Smooth muscle cell (in vitro differentiated cells): ENCODE data around the gene RAP1GAP. TPM values are rescaled to one million over a fixed set of nuclear protein-coding genes. Genes with fewer than 3 reads are reported as not detected.

Source experiments
- DNase-seq: peaks from one replicate; lab custom pipeline; 2025; ENCODE audit not compliant: unreplicated experiment; lab: John Stamatoyannopoulos, UW
- H2AFZ ChIP-seq: fragments of 200-600 bp; sonication (generic); 2 replicates; pipeline ENCODE4 v1.6.0; 2016; ENCODE audit warnings: antibody characterized with exemption, low read depth, mild to moderate bottlenecking
- H3F3A ChIP-seq: fragments of 200-600 bp; sonication (generic); 2 replicates; pipeline ENCODE4 v1.6.0; 2017; ENCODE audit warnings: antibody characterized with exemption, low read depth
- H3K27ac ChIP-seq: fragments of 200-600 bp; sonication (generic); 2 replicates; pipeline ENCODE4 v1.5.1; 2016; ENCODE audit warnings: low read depth, mild to moderate bottlenecking
- H3K27me3 ChIP-seq: fragments of 200-600 bp; sonication (generic); 2 replicates; pipeline ENCODE4 v1.6.1; 2016; ENCODE audit warnings: low read depth, mild to moderate bottlenecking
- H3K36me3 ChIP-seq: fragments of 200-600 bp; sonication (generic); 2 replicates; pipeline ENCODE4 v1.5.1; 2016; ENCODE audit warnings: low read depth
- H3K4me1 ChIP-seq: fragments of 200-600 bp; sonication (generic); 2 replicates; pipeline ENCODE4 v1.5.1; 2016; ENCODE audit warnings: low read depth
- H3K4me2 ChIP-seq: fragments of 200-600 bp; sonication (generic); 2 replicates; pipeline ENCODE4 v1.6.0; 2016; ENCODE audit warnings: mild to moderate bottlenecking
- H3K4me3 ChIP-seq: fragments of 200-600 bp; sonication (generic); 2 replicates; pipeline ENCODE4 v1.5.1; 2016; ENCODE audit warnings: mild to moderate bottlenecking
- H3K79me2 ChIP-seq: fragments of 200-600 bp; sonication (generic); 2 replicates; pipeline ENCODE4 v1.6.0; 2016; ENCODE audit warnings: low read depth, mild to moderate bottlenecking
- H3K9ac ChIP-seq: fragments of 200-600 bp; sonication (generic); 2 replicates; pipeline ENCODE4 v1.6.0; 2016; ENCODE audit warnings: low read depth
- H3K9me3 ChIP-seq: fragments of 200-600 bp; sonication (generic); replicated peaks from 2 replicates; pipeline ENCODE4 v1.5.1; 2016; ENCODE audit warnings: low read depth
- H4K20me1 ChIP-seq: fragments of 200-600 bp; sonication (generic); 2 replicates; pipeline ENCODE4 v1.6.0; 2016; ENCODE audit warnings: low read depth
- WGBS: methylation state at CpG from one replicate; pipeline ENCODE4 v1.1.7; 2016; ENCODE audit warnings: low lambda C conversion rate; 5-methylcytosine and 5-hydroxymethylcytosine counted together
- polyA plus RNA-seq: library from polyadenylated mRNA; unstranded; fragments of >200 nt; fragmentation: Nextera tagmentation; extraction: Ambion mirVana; gene quantifications from 2 replicates; pipeline ENCODE4 v1.2.1, GENCODE V29; 2016
- total RNA-seq: library from RNA; depleted of rRNA; stranded (reverse); fragments of >200 nt; gene quantifications from 2 replicates; pipeline ENCODE4 v1.2.3, GENCODE V29; 2014
- TF ChIP-seq, protein P1 (sequence below): fragments of 200-600 bp; sonication (generic); IDR thresholded peaks from 2 replicates; pipeline ENCODE4 v1.5.1; 2017; ENCODE audit warnings: borderline replicate concordance, mild to moderate bottlenecking, antibody characterized with exemption; ENCODE audit not compliant: insufficient read depth, poor library complexity, severe bottlenecking

The RAP1GAP gene
- total and polyA plus RNA-seq, 2 experiments from 2014 or later: 0.99 to 4.1 TPM

DNA sequence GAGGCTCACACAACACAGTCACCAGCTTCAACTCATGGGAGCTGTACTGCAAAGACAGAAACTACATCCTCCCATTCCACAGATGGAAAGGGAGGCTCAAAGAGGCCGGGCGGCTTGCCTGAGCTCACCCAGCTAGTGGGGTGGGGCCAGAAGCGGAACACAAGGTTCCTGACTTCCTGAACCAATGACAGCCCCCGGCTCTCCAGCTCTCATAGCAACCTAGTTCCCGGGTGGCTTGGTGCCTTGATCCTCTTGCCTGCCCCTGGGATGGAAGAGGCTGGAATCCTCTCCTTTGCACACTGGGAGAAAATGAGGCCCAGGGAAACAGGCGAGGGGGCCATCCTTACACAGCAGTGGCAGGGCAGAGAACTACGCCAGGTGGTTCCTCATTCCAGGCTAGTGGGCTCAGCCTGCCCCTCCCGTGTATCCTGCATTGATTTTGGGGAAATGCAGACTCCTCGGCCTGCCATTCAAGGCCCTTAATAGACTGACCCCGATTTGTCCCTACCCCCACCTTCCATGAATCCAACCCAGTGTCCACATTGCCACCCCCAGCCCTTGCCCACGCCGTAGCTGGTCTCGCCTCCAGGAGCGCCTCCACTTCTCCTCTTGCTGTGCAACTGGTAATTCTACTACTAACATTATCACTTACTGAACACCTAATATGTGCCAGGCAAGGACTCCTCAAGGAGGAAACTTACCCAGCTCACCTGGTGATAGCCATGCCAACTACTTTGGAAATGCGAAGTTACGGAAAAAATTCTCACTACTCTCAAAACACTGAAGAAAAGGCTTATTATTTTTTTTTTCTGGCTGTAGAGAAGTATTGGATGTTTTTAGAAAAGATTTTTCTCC, 5.0 kb downstream of the RAP1GAP start:
- H4K20me1 ChIP-seq: peaks cover 4% of the 10 kb centered on the region
- H3K79me2 ChIP-seq: no peaks in the 10 kb centered on the region
- H3K4me2 ChIP-seq: no peak overlapping the region
- peaks cover 24% of the 10 kb centered on the region for H3K27me3 ChIP-seq
- WGBS: 80% methylated on average over 16 of the region's 16 CpGs
- TF ChIP-seq, protein P1, sequence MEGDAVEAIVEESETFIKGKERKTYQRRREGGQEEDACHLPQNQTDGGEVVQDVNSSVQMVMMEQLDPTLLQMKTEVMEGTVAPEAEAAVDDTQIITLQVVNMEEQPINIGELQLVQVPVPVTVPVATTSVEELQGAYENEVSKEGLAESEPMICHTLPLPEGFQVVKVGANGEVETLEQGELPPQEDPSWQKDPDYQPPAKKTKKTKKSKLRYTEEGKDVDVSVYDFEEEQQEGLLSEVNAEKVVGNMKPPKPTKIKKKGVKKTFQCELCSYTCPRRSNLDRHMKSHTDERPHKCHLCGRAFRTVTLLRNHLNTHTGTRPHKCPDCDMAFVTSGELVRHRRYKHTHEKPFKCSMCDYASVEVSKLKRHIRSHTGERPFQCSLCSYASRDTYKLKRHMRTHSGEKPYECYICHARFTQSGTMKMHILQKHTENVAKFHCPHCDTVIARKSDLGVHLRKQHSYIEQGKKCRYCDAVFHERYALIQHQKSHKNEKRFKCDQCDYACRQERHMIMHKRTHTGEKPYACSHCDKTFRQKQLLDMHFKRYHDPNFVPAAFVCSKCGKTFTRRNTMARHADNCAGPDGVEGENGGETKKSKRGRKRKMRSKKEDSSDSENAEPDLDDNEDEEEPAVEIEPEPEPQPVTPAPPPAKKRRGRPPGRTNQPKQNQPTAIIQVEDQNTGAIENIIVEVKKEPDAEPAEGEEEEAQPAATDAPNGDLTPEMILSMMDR: no peak
- no peak overlapping the region for H3K9ac ChIP-seq
- H3K36me3 ChIP-seq: no peaks in the 10 kb centered on the region
- H3K27ac ChIP-seq: no peak overlapping the region
- H3K4me1 ChIP-seq: peaks cover 6% of the 10 kb centered on the region
- H3K9me3 ChIP-seq: no peaks in the 10 kb centered on the region
- H2AFZ ChIP-seq: no peak overlapping the region
- H3F3A ChIP-seq: no peaks in the 10 kb centered on the region
- no peak for DNase-seq
- H3K4me3 ChIP-seq: no peak overlapping the region

DNA sequence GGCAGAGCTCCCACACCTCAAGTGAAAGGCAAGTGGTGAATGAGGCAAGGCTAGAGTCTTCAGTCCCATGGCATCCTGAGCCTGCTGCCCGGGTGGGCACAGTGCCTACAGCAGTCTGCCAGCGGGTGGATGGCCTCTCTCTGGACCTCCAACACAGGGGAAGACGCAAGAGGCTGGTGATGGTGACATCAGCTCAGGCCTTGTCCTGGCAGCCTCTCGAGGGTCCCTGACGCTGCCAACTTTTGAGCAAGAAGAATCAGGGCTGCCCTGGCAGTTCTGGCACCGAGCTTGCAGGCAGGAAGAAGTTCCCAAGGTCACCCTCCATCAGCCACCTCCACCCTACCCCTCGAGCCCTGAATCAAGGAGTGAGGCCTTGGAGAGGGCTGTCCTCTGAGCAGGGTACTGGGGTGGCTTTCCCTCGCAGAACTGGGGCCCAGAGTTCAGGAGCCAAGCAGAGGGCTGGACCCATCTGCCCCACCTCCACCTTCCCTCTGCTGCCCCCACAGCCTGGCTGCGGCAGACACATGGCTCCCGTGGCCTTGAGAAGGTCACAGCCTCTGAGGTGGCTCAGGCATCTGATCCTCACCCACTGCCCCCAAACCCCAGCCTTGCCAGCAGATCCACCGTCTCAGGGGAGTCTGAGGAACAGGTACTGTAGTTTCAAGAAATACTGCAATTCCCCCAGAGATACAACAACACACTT, 5.8 kb downstream of the RAP1GAP start:
- H3K27me3 ChIP-seq: peaks cover 17% of the 10 kb centered on the region
- DNase-seq: no peak
- no peaks in the 10 kb centered on the region for H3K4me1 ChIP-seq
- no peaks in the 10 kb centered on the region for H3F3A ChIP-seq
- no peaks in the 10 kb centered on the region for H3K79me2 ChIP-seq
- no peak overlapping the region for H3K27ac ChIP-seq
- H3K36me3 ChIP-seq: no peaks in the 10 kb centered on the region
- peaks cover 4% of the 10 kb centered on the region for H4K20me1 ChIP-seq
- WGBS: 81% methylated on average over 11 of the region's 11 CpGs
- TF ChIP-seq, protein P1: no peak
- H3K9me3 ChIP-seq: no peaks in the 10 kb centered on the region
- no peak overlapping the region for H2AFZ ChIP-seq
- H3K9ac ChIP-seq: no peak overlapping the region
- H3K4me3 ChIP-seq: no peak overlapping the region
- H3K4me2 ChIP-seq: no peak overlapping the region

DNA sequence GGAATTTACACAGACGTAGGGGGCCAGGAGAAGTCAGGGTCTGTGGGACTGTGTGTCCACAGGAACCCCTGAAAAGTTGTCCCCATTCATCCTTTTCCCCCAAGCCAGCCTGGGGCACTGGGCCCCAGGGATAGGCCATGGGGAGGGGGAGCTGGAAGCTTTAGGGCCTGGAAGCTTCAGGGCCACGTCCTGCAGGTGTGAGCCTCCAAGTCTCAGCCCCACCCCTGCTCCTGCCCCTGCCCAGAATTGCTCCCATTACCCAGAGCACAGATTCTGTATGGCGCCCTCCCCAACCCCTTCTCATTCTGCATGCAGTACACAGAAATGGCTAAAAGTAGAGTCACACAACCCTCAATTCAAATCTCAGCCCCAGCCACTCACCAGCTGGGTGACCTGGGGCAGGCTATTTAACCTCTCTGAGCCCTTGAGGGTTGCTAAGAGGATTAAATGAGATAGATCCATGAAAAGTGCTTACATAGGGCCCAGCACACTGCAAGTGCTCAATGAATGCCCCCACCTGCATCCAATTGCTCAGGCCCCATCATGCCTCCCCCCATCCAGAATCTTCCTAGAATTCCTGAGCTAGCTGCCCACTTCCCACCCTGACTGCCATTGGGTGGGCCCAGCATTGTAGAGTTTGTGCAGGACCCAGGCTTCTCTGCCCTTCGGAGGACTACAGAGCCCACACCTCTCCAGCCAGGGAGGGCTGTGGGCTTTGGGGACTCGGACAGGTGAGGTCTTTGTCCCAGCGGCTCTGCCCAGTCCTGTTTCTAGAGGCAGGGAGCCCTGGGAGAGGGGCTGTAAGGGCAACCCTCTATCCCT, 6.5 kb downstream of the RAP1GAP start:
- Histone ChIP-seq H3K9me3 (no peaks in the 10 kb centered on the region), H3K27me3 (peaks cover 13% of the 10 kb centered on the region), H3K27ac (no peak overlapping the region), H3K9ac (no peak overlapping the region), H3K36me3 (no peaks in the 10 kb centered on the region), H2AFZ (no peak overlapping the region), H3K79me2 (no peaks in the 10 kb centered on the region), H3K4me3 (no peak overlapping the region), H3F3A (no peaks in the 10 kb centered on the region), H3K4me2 (no peak overlapping the region), H4K20me1 (peaks cover 4% of the 10 kb centered on the region), H3K4me1 (no peaks in the 10 kb centered on the region)
- DNase-seq: no peak
- TF ChIP-seq, protein P1: no peak
- 82% methylated on average over 6 of the region's 6 CpGs for WGBS
